ENCODE measurements around the gene TOP3B.
"Not testable (repeated sequence)": the region's sequence is repeated elsewhere in the genome, so short reads cannot be mapped to it uniquely, and the experiment has no call there.

TOP3B gene

DNA sequence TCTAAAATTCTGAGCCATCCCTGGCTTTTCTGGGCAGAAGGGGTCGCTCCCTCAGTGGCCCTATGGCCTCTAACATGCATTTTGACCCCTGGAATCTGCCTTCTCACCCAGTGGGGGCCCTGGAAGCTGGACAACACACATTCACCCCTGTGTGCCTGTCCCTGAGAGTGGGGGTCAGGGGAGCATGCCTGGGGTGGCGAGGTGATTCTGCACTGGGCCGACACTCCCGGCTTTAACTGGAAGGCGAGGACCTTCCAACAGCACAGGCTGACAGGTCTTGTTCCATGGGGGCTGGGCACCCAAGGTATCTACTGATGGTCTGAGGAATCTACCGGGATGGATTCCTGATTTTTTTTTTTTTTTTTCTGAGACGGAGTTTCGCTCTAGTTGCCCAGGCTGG, 40.7 kb downstream of the TOP3B start:
- no peak for DNase-seq

DNA sequence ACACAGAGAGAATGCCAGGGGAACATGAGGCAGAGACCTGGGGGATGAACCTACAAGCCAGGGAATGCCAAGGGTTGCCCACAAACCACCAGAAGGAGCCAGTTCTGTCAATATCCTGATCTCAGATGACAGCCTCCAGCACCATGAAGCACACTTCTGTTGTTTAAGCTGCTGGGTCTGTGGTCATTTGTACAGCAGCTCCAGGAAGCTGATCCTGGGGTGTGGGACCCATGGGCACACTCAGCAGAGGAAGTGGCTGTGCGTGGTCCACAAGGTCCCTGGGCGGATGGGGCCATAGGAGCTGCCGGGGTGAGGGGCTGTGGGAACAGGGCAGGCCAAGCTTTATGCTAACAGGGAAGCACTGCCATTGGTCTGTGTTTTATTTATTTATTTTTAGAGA, 42.1 kb downstream of the TOP3B start:
- no peak for DNase-seq

DNA sequence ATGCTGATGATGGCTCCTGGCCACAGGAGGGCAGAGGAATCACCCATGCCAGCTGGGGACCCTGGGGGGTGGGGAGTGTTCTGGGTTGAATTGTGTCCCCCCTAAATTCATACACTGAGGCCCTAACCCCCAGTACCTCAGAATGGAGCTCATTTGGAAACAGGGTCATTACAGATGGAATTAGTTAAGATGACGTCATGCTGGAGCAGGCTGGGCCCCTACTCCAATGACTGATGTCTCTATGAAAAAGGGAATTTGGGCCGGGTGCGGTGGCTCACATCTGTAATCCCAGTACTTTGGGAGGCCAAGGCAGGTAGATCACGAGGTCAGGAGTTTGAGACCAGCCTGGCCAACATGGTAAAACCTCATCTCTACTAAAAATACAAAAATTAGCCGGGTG, 42.7 kb downstream of the TOP3B start:
- DNase-seq: not testable (repeated sequence)

DNA sequence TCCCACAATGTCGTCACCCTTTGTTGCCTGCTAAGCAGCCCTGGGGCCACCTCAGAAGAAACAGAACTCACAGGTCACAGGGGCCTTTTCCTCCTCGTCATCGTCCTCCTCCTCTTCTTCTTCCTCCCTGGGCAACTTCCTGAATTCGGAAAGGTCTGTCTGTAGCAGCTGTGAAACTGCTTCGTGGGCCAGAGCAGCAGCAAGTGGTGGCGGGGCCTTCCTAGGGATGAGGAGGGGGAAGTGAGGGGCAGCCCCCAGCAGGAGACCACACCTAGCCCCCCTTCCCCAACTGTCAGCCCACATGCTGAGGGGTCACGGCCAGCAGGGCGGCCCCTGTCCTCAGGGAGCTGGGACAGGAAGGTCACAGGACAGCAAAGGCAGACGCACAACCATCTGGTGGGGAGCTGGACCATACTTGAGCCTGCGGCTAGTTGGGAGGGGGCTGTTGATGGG, 43.1 kb downstream of the TOP3B start:
- DNase-seq: no peak

- no peak for DNase-seq
These were observed 43.7 kb downstream of the TOP3B start for GRCh38 chr22:21938906-21939305.

DNA sequence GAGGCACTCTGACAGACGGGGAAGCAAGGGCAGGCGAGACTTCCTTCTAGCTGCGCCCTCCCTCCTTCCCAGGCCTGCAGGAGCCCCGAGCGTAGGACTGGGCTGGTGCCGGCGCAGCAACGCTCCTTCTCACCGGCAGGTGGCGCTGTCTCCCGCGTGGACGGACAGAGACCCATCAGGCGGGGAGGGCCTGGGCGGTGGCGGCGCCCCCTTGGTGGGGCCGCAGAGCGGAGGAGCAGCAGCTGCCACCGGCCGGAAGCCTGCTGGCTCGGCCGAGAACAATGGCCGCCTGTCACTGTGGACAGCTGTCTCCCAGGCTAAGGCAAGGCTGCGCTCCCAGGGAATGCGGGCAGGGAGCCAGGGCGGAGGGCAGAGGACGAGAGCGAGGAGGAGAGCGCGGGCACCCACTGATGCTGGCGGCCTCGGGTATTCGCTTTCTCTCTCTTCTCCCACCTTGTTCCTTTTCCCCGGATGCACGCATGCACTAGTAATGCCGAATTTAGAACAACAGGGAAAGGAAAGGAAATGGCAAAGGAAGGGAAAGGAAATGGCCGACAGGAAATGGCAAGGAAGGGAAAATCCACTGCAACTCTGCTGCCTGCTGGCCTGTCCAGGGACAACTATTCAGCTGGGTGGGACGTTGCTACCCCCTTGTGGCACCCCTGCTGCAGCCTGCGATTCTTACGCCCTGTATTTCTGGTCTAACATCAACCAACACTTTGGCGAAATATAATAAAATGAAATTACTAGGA, 44.3 kb downstream of the TOP3B start:
- peak; percentile 84 for DNase-seq

DNA sequence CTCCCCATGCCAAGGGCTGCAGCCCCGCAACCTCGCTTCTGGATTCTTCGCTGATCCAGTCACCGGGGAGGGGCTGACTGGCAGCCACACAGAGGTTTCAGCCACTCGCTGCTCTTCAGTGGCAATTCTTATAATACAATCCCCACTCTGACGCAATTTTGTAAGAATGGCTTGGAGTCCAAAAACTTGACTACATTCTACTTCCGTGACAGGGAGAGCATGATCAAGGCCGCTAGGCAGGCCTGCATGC, 44.8 kb downstream of the TOP3B start:
- DNase-seq: no peak

- no peak for DNase-seq
These were observed 45.4 kb downstream of the TOP3B start for GRCh38 chr22:21937041-21937820.

DNA sequence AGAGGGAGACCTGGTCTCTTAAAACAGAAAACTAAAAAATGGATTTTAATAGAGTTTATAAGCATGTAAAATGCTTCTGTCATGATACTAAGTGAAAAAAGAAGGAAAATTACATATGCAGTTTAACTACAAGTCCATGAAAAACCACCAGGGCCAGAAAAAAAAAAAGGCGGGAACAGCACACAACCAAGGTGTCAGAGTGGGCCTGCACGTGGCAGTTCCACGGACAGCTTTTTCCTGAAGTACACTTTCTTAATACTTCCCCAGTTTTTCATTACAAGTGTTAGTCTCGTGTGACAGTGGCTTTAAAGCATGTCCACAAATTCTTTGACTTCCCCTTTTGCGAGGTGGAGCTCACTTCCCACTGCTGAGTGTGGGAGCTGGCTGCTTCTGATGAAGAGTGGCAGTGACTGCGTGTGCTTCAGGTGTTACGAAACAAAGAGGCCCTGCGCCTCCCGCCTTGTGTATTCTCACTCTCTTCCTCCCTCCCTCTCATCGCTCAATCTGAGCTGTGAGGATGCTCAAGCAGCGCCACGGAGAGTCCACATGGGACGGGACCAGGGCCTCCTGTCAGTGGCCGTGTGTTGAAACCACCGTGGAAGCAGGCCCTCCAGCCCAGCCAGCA, 46.3 kb downstream of the TOP3B start:
- DNase-seq: no peak

GRCh38 chr22:21933910-21934309, 48.7 kb downstream of the TOP3B start:
- no peak for DNase-seq

DNA sequence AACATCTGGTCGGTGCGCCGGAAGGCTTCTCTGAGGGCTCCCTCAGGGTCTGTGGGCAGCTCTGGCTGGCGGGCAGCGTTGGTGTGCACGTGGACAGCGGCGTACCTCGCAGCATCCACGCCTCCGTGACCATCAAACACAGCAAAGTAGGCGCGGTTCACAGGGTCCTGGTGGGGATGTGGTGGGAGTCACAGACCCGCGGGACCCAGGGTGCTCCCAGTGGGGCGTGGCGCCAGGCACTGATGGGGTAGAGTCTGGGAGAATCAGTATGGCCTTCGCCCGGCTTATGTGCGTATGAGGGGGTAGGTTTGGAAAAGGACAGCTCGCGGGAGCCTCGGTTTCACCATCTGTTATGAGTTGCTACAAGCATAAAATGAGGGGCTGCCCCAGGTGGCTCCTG, 49.2 kb downstream of the TOP3B start:
- no peak for DNase-seq

GRCh38 chr22:21932347-21932746, 50.2 kb downstream of the TOP3B start:
- no peak for DNase-seq

GRCh38 chr22:21931056-21931455, 51.5 kb downstream of the TOP3B start:
- DNase-seq: no peak

DNA sequence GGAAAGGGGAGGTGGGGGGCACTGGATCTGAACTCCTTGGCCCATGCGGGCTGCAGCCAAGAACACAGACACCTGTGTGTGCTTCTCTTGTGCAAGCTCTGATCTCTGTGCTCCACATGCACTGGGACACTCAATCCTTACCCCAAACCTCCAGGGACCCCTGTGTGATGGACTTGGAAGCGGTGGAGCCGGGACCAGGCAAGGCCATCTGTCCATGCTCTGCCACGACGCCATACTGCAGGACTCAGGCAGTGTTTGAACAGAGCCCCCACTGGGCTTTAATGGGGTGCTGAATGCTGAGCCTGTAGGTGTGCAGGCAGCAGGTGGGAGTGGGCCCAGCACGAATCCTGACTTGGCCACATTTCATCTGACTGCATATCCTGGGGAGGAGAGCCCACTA, 53.3 kb downstream of the TOP3B start:
- DNase-seq: no peak

DNA sequence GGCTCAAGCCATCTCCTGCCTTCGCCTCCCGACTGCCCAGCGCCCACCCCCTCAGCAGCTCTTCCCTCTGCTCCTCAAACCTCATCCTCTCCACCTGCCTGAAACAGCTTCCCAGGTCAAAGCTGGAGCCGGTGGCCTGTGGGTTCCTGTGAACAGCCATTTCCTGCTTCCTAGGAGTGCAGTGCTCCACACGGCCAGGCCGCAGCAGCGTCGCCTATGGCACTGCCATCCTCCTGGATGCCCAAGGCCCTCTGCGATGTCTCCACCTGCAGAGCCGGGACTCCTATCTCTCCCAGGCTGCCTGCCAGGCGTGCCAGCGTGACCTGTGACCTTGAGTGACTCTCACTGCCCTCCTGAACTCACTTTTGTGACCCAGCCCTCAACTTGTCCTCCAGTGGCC, 54.5 kb downstream of the TOP3B start:
- no peak for DNase-seq

DNA sequence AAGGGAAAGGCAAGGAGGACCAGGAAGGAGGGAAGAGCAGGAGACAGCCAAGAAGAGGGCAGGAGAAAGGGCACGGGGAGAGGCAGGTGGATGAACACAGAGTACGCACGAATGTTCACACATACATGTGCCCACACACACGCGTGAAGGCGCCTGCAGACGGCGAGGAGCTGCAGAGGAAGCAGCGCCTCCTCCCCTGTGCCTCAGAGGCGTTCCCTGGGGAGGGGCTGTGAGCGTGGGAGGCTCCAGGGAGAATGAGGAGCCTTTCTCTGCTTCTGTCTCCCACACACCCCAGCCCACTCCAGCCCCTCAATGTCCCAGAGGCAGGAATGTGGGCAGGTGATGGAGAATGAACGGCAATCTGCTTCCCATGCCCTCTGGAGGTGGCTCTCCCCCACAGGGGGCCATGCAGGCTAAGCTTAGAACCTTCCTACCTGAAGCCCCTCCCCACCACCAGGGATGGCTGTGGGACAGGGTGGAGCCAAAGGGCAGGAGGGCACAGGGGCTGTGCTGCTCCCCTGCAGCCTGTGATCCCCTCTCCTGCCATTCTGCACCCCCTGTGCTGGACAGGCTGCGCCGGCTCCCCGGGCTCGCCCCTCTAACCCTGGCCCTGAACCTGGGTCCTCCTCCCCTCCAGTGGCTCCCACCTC, 55.3 kb downstream of the TOP3B start:
- no peak for DNase-seq

DNA sequence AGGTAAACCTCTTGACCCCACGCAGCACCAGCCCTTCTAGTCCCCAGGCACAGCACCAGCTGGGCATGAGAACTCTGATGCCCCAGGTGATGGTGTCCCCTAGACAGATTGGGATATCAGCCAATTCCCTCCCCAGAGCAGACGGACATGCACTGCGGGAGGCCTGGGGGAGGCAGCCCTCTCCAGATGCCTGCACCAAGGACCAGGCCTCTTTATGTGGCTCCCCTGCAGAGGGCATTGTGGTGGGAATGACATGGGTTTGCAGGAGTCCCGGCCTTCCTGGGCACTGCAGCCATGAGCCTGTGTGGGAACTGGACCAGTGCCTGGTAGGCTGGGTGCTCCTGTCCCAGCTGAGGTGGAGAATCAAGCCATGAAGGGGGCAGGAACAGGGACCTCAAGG, 55.9 kb downstream of the TOP3B start:
- no peak for DNase-seq

- no peak for DNase-seq
These were observed 59.4 kb downstream of the TOP3B start for GRCh38 chr22:21923163-21923561.

DNA sequence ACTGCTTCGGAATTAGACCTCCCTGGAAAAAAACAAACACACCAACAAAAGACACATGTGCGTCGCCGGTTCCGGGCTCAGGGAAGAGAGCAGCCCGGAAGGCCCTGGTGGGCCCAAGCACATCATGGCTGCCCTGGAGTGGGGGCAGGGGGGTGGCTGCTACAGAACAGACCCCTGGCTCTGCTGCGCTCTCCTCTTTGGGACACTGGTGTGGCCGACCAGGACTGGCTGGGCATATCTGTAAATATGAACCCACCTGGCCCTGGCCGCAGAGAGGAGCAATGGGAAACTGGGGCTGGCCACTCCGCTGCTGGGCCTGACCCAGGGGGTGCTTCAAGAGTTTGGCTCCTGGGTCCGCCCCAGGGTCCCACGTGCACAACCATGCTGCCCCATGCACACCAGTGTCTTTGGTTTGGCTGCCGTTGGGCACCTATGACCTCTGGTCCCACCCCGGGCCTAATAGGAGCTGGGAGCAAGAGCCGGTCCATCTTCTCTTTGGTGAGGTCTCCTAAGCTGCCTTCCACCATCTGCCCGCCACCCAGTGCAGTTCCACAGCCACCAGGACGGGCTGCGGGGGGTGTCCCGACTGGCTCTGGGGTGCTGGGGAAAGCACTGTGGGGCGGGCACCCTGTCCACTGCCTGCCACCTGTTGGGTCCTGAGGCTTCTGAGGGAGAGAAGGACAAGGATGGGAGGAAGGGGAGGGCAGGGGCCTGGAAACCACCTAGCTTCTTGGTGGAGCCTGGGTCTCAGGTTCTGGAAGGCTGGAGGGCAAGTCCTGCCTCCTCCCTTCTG, 60.0 kb downstream of the TOP3B start:
- DNase-seq: no peak

- no peak for DNase-seq
These were observed 60.9 kb downstream of the TOP3B start for GRCh38 chr22:21921729-21922128.

GRCh38 chr22:21921184-21921721, 61.3 kb downstream of the TOP3B start:
- DNase-seq: no peak

GRCh38 chr22:21920341-21921183, 62.0 kb downstream of the TOP3B start:
- no peak for DNase-seq

Measured in activated T-cell treated with anti-CD3 and anti-CD28 coated beads for 4 hours (primary cell).